Ammon's horn (tissue), 1 donor: ENCODE results near the gene NT5C3B.
"Not testable (repeated sequence)": the region's sequence is repeated elsewhere in the genome, so short reads cannot be mapped to it uniquely, and the experiment has no call there.

ENCODE experiments used
- DNase-seq: peaks from one replicate; pipeline ENCODE4 v3.0.0-alpha.2; 2016; ENCODE audit warnings: low spot score

The NT5C3B gene

GRCh38 chr17:41784207-41784744 is 51.8 kb downstream of the NT5C3B start:
- no peak for DNase-seq

- DNase-seq = no peak
These were observed 53.9 kb downstream of the NT5C3B start for GRCh38 chr17:41782142-41782541.

GRCh38 chr17:41781404-41782110 is 54.5 kb downstream of the NT5C3B start:
- no peak for DNase-seq

GRCh38 chr17:41779954-41780353 is 56.1 kb downstream of the NT5C3B start:
- no peak for DNase-seq

GRCh38 chr17:41777574-41778188 is 58.4 kb downstream of the NT5C3B start:
- peak; percentile 53 for DNase-seq

- no peak for DNase-seq
These were observed 58.9 kb downstream of the NT5C3B start for GRCh38 chr17:41777157-41777573.

GRCh38 chr17:41776262-41776900 is 59.7 kb downstream of the NT5C3B start:
- DNase-seq = not testable (repeated sequence)

GRCh38 chr17:41775394-41776226 is 60.4 kb downstream of the NT5C3B start:
- DNase-seq = peak; percentile 82
